ENCODE results near the gene MCOLN1.

The MCOLN1 gene

GRCh38 chr19:7522072-7522922 is at the start of gene MCOLN1:
TSS of gene MCOLN1 (plus strand) at chr19:7522624. CDS start at chr19:7522751, 127 bp downstream.
- peak; percentile 98 for DNase-seq

- DNase-seq, result no peak
Observed at GRCh38 chr19:7475665-7476064, 46.8 kb upstream of the MCOLN1 start.

- DNase-seq, result no peak
Observed at GRCh38 chr19:7476241-7476640, 46.2 kb upstream of the MCOLN1 start.

DNA sequence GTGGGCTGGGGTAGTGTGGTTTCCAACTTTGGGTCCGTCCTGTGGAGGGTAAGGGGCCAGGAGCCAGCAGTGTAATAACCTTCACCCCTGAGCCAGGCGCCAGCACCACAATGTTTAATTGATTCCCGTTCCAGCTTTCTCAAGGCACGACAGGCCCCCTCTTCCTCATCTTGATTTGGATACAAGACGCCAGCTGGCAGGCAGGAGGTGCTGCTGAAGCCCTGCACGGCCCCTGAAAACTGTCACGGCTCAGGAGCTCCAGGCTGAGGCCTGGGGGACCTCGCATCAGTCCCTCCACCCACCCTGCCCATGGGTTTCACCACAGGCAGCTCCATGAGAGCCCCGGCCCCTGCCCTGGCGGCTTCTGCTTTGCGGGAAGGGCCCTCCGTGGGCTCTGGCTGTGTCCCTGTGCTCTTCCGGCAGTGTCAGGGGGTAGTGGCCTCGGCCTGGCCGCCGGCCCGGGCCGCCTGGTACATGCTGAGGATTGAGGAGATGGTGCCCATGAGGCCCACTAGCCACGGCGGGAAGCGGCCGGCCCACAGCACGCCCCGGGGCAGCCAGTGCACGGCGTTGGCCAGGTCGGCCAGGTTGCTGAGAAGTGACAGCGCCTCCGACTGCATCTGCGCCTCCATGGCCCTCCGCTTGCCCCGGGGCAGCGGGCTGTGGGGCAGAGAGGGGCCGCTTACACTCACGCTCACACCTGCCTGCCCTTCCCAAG is 45.5 kb upstream of the MCOLN1 start:
- no peak for DNase-seq

DNA sequence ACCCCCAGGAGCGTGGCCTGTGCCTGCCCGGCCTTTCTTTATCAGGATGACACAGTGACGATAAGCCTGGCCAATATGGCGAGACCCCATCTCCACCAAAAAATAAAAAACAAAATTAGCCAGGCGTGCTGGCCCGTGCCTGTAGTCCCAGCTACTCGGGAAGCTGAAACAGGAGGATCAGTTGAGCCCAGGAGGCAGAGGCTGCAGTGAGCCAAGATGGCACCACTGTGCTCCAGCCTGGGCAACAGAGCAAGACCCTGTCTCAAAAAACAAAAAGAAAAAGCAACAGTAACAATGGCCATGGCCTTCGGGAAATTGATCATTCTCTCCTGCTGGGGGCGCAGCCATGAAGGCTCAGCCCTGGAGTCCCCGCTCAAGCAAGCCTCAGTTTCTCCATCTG is 44.7 kb upstream of the MCOLN1 start:
- DNase-seq, result no peak

DNA sequence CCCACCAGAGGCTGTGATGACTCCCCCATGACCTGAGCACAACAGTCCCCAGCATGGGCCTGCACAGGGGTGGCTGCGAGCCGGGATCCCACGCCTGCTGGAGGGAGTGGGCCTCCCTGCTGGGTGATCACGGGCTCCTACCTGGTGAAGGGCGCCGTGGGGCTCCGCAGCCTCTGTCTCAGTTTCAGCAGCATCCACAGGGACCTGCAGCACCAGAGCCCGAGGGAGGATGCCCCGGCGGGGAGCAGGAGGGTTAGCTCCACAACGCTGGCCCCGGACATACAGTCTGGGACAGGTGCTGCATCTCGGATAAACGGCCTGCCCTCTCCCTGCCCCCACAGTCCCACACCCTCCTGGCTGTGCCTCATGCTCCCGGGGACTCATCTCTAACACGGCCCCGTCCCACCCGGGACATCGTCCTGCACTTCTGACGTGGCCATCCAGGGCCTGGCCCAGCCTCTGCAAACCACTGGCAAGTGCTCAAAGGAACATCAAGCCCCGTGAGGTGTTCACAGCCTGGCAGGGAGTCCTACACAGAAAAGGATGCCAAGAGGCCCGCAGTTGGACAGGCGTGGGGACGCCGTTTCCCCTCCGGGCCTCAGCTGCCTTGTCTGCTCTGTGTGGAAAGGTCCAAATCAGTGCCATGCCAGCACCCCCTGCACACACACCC is 44.1 kb upstream of the MCOLN1 start:
- DNase-seq, result no peak

DNA sequence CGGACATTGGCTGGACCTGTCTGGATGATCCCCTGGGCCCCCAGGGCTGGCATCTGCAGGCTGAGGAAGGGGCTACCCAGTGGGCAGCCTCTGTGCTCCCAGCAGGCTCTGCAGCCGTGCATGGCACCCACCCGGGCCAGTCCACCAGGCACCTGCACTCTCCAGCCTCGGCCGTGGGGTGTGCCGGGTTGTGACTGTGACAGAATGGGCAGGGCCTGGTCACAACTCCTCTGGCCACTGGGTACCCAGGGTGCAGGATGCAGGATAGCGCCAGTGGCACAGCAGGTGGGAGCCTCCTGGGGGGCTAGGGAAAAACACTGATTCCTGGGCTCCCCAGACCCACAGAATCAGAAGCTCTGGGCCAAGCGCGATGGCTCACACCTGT is 43.6 kb upstream of the MCOLN1 start:
- DNase-seq, result no peak

DNA sequence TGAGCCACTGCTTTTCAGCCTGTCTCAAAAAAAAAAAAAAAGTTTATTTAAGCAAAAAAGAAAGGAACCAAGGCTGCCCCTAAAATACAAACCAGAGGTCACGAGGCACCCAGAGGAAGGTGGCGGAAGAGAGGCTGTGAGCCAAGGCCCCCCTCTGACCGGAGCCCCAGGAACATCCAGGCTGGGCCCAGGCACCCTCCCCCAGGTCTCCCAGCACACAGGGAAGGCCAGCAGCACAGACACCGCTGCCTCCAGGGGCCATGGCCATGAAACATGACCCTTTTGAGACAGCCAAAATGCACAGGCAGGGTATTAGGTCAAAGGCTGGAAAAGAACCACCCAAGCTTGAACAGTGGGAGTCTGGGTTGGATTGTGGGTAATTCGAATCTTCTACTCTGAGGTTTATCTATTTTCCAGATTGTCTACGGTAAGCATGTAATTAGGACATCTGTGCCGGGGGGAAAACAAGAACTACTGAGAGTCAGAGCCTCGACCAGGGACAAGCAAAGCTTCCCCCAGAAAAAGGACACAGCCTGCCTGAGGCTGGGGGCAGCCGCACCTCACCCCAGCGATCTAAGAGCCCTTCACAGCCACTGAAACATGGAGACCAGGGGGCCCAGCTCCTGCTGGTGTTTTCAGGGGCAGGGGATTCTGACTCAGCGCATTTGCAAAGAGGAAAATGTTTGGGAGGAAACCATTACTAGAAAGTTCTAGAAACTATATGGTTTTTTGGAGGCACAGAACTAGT is 42.0 kb upstream of the MCOLN1 start:
- DNase-seq, result no peak

- DNase-seq, result no peak
Observed at GRCh38 chr19:7480970-7481255, 41.5 kb upstream of the MCOLN1 start.

DNA sequence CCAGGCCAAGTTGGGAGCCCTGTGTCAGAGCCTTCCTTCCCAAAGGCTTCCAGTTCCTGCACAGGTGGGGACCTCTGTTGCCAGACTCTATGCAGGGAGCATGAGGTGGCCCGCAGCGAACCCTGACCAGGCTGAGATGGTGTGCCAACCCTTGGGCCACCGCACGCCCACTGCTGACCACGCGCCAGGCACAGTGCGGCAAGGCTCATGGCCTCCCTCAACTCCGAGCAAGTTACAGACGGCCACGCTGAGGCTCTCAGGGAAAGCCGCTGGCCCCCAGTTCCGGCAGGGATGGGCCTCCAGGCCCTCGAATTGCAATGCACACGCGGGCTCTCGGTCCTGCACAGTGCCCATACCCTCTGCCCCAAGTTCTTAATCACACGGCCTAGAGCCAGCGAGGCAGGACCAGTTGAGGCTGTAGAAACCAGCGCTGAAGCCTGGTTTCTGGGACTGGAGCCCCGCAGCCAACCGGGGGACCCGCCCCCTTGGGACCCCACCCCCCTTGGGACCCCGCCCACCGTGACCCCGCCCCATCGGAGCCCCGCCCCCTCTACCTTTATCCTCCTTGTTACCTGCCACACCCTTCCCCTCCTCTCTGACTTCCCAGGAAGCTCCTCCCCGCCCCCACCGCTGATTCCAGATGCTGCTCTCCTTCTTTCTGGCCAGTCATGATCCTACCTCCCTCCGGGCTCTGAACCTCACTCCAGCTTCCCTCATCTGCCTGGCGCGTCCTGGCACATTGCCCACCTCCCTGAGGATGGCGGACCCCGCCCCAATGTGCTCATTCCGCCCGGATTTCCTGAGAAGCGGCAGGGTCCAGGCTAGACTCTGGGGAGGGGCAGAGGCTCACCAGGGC is 39.6 kb upstream of the MCOLN1 start:
- no peak for DNase-seq

GRCh38 chr19:7483720-7484201 is 38.7 kb upstream of the MCOLN1 start:
- DNase-seq, result no peak

GRCh38 chr19:7486923-7487322 is 35.5 kb upstream of the MCOLN1 start:
- DNase-seq, result no peak

GRCh38 chr19:7488736-7489353 is 33.6 kb upstream of the MCOLN1 start, which contains the start of gene PEX11G:
TSS of gene PEX11G (minus strand) at chr19:7489035. CDS start at chr19:7489010, 25 bp downstream.
- DNase-seq, result peak; percentile 94

GRCh38 chr19:7489609-7490044 is 32.8 kb upstream of the MCOLN1 start:
- DNase-seq, result no peak

DNA sequence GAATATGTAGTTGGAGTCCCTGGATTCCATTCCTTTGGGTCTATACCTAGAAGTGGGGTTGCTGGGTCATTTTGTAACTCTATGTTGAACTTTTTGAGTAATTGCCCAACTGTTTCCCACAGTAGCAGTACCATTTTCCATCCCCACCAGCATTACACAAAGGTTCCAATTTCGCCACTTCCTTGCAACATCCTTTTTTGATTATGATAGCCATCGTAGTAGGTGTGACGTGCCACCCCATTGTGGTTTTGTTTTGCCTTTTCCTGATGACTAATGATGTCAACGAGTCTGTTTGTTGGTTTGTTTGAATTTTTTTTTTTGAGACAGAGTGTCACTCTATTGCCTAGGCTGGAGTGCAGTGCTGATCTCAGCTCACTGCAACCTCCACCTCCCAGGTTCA is 30.3 kb upstream of the MCOLN1 start:
- no peak for DNase-seq

DNA sequence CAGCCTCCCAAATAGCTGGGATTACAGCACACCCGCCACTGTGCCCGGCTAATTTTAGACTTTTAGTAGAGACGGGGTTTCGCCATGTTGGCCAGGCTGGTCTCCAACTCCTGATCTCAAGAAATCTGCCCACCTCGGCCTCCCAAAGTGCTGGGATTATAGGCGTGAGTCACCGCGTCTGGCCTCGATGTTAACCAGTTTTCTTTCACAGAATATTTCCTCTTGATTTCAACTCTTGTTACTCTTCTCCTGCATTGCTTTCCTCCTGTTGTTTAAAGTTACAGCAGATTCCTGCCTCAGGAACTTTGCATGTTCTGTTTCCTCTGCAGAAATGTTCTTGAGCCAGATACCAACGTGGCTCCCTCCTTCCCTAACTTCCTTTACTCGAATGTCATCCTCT is 29.9 kb upstream of the MCOLN1 start:
- no peak for DNase-seq

DNA sequence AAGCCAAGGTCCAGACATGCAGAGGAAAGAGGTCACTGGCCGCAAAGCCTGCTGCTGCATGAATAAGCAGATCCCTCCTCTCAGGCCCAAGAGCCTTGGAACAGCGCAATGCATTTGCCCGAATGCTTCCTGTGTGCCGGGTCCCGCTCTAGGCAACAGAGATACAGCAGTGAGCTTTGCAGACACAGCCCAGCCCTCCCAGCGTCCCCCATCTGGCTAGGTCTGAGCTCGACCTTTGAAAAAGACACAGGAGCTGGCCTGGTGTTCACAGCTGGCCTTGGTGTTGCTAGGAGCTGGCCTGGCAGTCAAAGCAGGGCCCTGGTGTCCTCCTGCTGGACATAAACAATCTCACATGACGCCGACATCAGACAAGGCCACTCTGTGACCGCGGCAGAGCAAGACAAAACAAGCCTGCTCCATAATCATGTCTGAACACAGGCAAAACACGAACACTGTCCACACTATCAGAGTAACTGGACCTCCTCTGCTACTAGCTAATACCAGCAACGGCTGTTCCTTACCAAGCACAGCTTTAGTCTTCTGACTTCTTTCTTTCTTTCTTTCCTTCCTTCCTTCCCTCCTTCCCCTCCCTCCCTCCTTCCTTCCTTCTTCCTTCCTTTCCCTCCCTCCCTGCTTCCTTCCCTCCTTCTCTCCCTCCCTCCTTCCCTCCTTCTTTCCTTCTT is 27.9 kb upstream of the MCOLN1 start:
- DNase-seq, result no peak

GRCh38 chr19:7497292-7497691 is 25.1 kb upstream of the MCOLN1 start:
- no peak for DNase-seq

- peak; percentile 55 for DNase-seq
Observed at GRCh38 chr19:7500811-7501450, 21.5 kb upstream of the MCOLN1 start.

GRCh38 chr19:7502552-7502951 is 19.9 kb upstream of the MCOLN1 start:
- no peak for DNase-seq
